Activated naive CD4-positive, alpha-beta T cell treated with anti-CD3 and anti-CD28 coated beads for 36 hours (primary cell): Measurements from ENCODE around the gene C12orf57. TPM values are rescaled to one million over a fixed set of nuclear protein-coding genes. Genes with fewer than 3 reads are reported as not detected.

Source experiments
- CTCF ChIA-PET: fragments of 350-600 bp; sonication (Branson Sonifier 250); formaldehyde crosslinking; loops from one replicate; lab custom pipeline; 2021; ENCODE audit warnings: antibody characterized with exemption; lab: Charles Lee
- DNase-seq: peaks from one replicate; pipeline ENCODE4 v3.0.0-alpha.2; 2020
- H3K27ac Mint-ChIP-seq: one replicate; pipeline ENCODE4 v1.8.0; 2021; ENCODE audit warnings: mild to moderate bottlenecking, mixed read lengths
- H3K27me3 Mint-ChIP-seq: one replicate; pipeline ENCODE4 v1.8.0; 2021; ENCODE audit warnings: low read depth, mixed read lengths
- H3K36me3 Mint-ChIP-seq: one replicate; pipeline ENCODE4 v1.8.0; 2021; ENCODE audit warnings: low read depth, mixed read lengths
- H3K4me1 Mint-ChIP-seq: one replicate; pipeline ENCODE4 v1.8.0; 2021; ENCODE audit warnings: low read depth, mixed read lengths
- H3K4me3 Mint-ChIP-seq: one replicate; pipeline ENCODE4 v1.8.0; 2021; ENCODE audit warnings: mild to moderate bottlenecking, moderate library complexity, mixed read lengths
- H3K9me3 Mint-ChIP-seq: one replicate; pipeline ENCODE4 v1.8.0; 2021; ENCODE audit warnings: mixed read lengths
- intact Hi-C: fragments of 100-400 bp; cut with micrococcal nuclease; formaldehyde crosslinking; loops from one replicate; pipeline ENCODE4 v1.15.1; 2023
- total RNA-seq, 2 experiments: library from RNA; stranded (reverse); gene quantifications; one replicate each; pipeline ENCODE4 v1.2.3, GENCODE V29; 2021

C12orf57 gene
- total RNA-seq, 2 experiments from 2014 or later, result 242 to 245 TPM

DNA sequence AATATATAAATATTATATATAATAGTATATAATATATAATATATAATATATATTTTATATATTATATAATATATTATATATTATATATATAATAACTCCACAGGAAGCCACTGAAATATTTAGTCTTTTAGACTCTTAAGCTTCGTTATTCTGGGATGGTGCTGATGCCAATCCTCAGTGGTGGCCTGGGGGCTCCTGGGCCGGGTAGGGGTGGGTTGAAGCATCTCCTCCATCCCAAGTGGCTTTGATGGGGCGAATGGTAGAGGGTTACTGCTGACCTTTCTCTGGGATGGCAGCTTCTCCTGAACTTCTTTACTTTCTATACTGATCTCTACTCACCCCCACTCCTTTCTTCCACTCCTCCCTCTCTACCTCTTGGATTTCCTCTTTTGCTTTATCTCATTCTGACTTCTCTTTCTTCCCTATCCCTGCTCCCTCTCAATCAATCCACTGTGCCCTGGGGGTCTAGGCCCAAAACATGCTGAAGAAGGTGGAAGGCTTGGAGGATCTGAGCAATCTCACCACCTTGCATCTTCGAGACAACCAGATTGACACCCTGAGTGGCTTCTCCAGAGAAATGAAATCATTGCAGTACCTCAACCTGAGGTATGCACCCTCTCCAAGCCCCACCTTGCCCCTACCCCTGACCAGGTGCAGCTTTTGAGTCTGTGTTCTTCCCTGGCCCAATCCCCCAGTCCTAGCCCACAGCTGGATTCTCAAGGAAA lies 34.2 kb upstream of the C12orf57 start:
- Mint-ChIP-seq H3K36me3 (no peaks in the 10 kb centered on the region), H3K9me3 (no peaks in the 10 kb centered on the region), H3K4me1 (peaks cover 10% of the 10 kb centered on the region), H3K27ac (no peak overlapping the region), H3K27me3 (no peaks in the 10 kb centered on the region), H3K4me3 (no peak overlapping the region)
- DNase-seq, result no peak
- intact Hi-C loops, result no loop called here
- CTCF ChIA-PET, result interaction anchor here (0.8 to 3.8 kb wide), 4 partner anchors 12 to 36 kb away, joined by 3 to 18 read pairs (median 6); partner anchors contain the start of gene SPSB2

DNA sequence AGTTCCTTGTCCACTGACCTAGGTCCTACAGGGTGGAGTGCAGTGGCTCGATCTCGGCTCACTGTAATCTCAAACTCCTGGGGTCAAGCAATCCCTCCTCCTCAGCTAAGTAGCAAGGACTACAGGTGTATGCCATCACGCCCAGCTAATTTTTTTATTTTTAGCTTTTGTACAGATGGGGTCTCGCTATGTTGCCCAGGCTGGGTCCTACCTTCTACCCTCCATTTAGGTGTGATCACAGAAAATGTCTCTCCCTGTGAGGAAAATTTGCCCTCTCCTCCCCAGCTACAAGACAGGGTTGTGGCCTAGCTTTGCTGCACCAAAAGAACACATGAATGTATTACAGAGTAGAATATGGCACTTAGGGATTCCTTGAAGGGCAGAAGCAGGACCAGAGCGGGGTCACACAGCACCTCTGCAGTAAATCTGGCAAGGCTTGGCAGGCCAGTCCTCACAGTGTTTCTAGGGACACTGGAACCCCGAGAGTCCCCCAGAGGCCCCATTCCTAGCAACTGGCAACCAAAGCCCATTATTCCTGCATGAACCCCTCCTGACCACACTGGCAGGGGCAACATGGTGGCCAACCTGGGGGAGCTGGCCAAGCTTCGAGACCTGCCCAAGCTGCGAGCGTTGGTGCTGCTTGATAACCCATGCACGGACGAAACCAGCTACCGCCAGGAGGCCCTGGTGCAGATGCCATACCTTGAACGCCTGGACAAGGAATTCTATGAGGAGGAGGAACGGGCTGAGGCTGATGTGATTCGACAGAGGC lies 31.5 kb upstream of the C12orf57 start:
- peak overlapping the region; percentile 89 for H3K4me3 Mint-ChIP-seq
- H3K27me3 Mint-ChIP-seq, result no peaks in the 10 kb centered on the region
- H3K36me3 Mint-ChIP-seq, result peaks cover 6% of the 10 kb centered on the region
- DNase-seq, result no peak
- CTCF ChIA-PET, result interaction anchor here (1.3 to 2.4 kb wide), 3 partner anchors 12 to 40 kb away, joined by 3 to 9 read pairs (median 7); no protein-coding TSS in a partner anchor
- H3K27ac Mint-ChIP-seq, result no peak overlapping the region
- H3K4me1 Mint-ChIP-seq, result peaks cover 33% of the 10 kb centered on the region
- intact Hi-C loops, result no loop called here
- H3K9me3 Mint-ChIP-seq, result no peaks in the 10 kb centered on the region

DNA sequence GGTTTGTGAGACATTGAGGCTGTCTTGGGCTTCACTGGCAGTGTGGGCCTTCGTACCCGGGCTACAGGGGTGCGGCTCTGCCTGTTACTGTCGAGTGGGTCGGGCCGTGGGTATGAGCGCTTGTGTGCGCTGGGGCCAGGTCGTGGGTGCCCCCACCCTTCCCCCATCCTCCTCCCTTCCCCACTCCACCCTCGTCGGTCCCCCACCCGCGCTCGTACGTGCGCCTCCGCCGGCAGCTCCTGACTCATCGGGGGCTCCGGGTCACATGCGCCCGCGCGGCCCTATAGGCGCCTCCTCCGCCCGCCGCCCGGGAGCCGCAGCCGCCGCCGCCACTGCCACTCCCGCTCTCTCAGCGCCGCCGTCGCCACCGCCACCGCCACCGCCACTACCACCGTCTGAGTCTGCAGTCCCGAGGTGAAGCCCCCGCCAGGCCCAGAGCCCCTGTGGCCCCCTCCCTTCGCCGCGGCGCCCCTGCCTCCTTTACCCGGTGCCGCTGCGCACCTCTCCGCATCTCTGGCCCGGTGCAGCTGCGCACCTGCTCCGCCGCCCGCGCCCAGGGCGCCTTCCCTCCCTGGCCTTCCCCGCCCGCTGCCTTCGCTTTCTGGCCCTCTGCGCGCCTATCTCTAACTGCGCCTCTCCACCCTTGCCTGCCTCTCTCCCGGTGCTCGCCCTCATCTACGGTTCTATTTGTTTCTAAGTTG lies 29.4 kb upstream of the C12orf57 start, which contains the start of gene ENO2:
TSS of gene ENO2 (plus strand) at position 335 of the 701 bp plus-strand sequence. CDS start 1,253 bp downstream, outside the sequence.
- Mint-ChIP-seq H3K4me3 (peak within 1 kb of the TSS; percentile 89), H3K27ac (peak within 1 kb of the TSS; percentile 71), H3K4me1 (peaks cover 35% of the 10 kb centered on the region), H3K27me3 (no peaks in the 10 kb centered on the region), H3K9me3 (no peaks in the 10 kb centered on the region), H3K36me3 (peaks cover 15% of the 10 kb centered on the region)
- DNase-seq, result peak; percentile 86
- CTCF ChIA-PET, result interaction anchor here (0.6 to 2.0 kb wide), 5 partner anchors 17 to 50 kb away, joined by 3 to 7 read pairs (median 3); partner anchors contain the start of genes C12orf57, RNU7-1 and SPSB2
- intact Hi-C loops, result loop anchor here (1.0 kb wide), 3 partner anchors 10 to 41 kb away; partner anchors contain the start of genes LRRC23 and SPSB2

DNA sequence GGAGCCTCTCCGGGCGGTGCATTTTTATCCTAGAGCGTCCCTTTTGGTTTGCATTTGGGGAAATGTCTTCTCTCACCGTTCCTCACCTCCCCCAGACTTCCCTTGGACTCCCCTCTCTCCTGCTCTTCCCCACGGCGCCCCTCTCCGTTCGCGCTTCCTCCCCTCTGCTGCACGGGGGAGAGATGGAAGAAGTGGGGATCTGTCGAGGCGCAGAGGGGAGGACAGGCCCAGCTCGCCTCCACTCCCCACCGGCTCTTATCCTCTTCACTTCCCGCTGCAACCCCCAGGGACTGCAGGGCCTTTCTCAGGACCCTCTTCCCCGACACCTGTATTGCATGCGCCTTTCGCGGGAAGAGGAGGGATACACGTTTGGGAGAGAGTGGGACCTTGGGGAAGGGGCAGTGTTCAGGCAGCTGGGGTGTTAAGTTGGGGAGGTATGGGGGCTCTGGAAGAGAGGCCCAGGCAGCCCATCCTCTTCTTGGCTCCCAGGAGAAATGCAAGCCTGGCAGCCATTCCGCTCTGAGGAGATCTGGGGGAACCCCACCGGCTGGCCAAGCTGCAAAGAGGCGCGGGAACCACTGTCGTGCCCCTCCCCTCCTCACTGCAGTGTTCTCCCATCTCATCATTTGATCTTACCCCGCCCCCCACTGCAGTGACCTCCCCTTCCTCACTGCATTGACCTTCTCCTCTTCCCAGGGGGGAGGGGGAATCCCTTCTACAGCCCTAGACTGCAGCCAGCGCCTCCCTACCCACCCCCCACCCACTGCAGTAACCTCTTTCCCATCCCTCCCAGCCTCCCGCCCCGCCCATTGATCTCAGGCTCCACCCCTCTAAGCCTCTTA lies 28.7 kb upstream of the C12orf57 start:
- peak; percentile 51 for DNase-seq
- no peaks in the 10 kb centered on the region for H3K27me3 Mint-ChIP-seq
- intact Hi-C loops, result loop anchor here (1.0 kb wide), 3 partner anchors 11 to 42 kb away; partner anchors contain the start of genes LRRC23 and SPSB2
- CTCF ChIA-PET, result interaction anchor here (1.4 kb wide), 2 partner anchors 42 to 50 kb away, joined by 3 to 4 read pairs; partner anchors contain the start of gene SPSB2
- peaks cover 23% of the 10 kb centered on the region for H3K36me3 Mint-ChIP-seq
- peak overlapping the region; percentile 89 for H3K4me3 Mint-ChIP-seq
- H3K9me3 Mint-ChIP-seq, result no peaks in the 10 kb centered on the region
- peaks cover 36% of the 10 kb centered on the region for H3K4me1 Mint-ChIP-seq
- peak overlapping the region; percentile 71 for H3K27ac Mint-ChIP-seq

DNA sequence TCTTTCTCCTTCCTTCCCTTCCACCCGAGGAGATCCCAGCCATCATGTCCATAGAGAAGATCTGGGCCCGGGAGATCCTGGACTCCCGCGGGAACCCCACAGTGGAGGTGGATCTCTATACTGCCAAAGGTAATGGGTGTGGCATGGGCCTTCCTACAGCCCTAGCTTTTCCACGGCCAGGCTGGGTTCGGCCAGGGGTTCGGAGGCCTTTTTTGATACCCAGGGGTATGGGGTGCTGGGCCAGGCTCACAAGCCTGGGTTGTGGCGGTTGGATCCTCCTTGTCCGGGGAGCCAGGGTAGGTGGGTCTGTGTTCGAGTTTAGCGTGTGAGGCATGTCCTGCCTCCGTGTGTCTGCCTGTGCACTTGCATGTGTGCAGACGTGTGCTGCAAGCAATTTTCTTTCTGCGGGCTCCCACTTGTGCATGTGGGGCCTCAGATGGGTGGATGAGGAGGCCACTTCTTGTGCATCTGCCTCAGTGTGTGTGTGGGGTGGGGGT lies 28.0 kb upstream of the C12orf57 start:
- H3K27me3 Mint-ChIP-seq, result no peaks in the 10 kb centered on the region
- H3K4me1 Mint-ChIP-seq, result peaks cover 36% of the 10 kb centered on the region
- peak overlapping the region; percentile 21 for H3K27ac Mint-ChIP-seq
- intact Hi-C loops, result no loop called here
- CTCF ChIA-PET, result interaction anchor here (0.8 to 1.4 kb wide), 3 partner anchors 22 to 49 kb away, joined by 3 to 4 read pairs (median 4); partner anchors contain the start of gene SPSB2
- peak overlapping the region; percentile 89 for H3K4me3 Mint-ChIP-seq
- H3K9me3 Mint-ChIP-seq, result no peaks in the 10 kb centered on the region
- H3K36me3 Mint-ChIP-seq, result peaks cover 23% of the 10 kb centered on the region
- DNase-seq, result no peak

DNA sequence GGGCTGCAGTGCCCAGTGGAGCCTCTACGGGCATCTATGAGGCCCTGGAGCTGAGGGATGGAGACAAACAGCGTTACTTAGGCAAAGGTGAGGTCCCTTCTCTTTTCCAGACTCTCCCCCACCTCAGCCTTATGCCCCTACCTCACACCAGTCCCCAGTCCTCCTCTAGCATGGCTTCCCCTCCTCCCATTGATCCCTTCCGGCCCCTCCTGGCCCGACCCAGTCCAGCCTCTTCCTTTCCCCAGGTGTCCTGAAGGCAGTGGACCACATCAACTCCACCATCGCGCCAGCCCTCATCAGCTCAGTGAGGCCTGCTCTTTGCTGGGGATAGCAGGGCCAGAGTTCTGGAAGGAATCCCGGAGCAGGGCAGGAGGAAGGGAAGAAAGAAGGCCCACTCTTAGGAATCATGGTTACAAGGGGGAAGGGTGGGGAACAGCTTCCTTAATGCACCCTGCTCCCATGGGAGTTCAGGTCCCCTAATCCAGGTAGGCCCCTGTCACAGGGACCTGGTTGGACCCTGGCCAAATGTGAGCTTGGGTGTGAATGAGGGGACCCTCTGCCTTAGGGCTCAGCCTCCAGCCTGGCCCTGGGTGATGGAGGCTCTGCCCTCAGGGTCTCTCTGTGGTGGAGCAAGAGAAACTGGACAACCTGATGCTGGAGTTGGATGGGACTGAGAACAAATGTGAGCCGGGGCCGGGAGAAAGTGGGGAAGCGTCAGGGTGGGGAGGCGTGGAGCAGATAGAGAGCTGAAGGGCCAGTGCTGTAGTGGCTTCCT lies 27.2 kb upstream of the C12orf57 start:
- peaks cover 36% of the 10 kb centered on the region for H3K4me1 Mint-ChIP-seq

DNA sequence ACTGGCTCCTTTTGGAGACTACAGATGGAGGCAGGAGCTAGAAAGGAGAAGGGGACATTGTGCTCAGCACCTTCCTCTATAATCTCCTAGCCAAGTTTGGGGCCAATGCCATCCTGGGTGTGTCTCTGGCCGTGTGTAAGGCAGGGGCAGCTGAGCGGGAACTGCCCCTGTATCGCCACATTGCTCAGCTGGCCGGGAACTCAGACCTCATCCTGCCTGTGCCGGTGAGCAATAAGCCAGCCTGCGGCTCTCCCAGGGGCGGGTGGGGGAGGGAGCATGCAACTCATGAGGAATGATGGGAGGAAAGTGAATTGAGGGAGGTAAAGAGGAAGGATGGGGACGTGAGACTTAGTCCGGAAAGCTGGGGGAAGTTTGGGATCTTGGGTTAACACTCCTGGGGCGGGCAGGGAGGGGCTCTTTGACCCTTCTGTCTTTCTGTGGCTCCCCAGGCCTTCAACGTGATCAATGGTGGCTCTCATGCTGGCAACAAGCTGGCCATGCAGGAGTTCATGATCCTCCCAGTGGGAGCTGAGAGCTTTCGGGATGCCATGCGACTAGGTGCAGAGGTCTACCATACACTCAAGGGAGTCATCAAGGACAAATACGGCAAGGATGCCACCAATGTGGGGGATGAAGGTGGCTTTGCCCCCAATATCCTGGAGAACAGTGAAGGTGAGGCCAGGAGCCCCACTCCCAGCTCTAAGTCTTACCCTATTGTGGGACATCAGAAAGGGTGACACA lies 26.2 kb upstream of the C12orf57 start:
- no peaks in the 10 kb centered on the region for H3K27me3 Mint-ChIP-seq
- H3K9me3 Mint-ChIP-seq, result no peaks in the 10 kb centered on the region
- no peak overlapping the region for H3K4me3 Mint-ChIP-seq
- H3K4me1 Mint-ChIP-seq, result peaks cover 36% of the 10 kb centered on the region
- no peak overlapping the region for H3K27ac Mint-ChIP-seq
- CTCF ChIA-PET, result interaction anchor here (0.6 to 0.9 kb wide), 2 partner anchors 26 to 236 kb away, joined by 3 read pairs; no protein-coding TSS in a partner anchor
- no peak for DNase-seq
- intact Hi-C loops, result no loop called here
- H3K36me3 Mint-ChIP-seq, result peaks cover 26% of the 10 kb centered on the region

More for the DNA sequence above, 27.2 kb upstream of the C12orf57 start:
- CTCF ChIA-PET, result interaction anchor here (0.6 to 0.9 kb wide), 3 partner anchors 21 to 58 kb away, joined by 3 to 7 read pairs (median 4); no protein-coding TSS in a partner anchor
- no peaks in the 10 kb centered on the region for H3K9me3 Mint-ChIP-seq
- H3K27me3 Mint-ChIP-seq, result no peaks in the 10 kb centered on the region
- H3K4me3 Mint-ChIP-seq, result peak overlapping the region; percentile 89
- peak overlapping the region; percentile 43 for H3K27ac Mint-ChIP-seq
- H3K36me3 Mint-ChIP-seq, result peaks cover 25% of the 10 kb centered on the region
- DNase-seq, result no peak
- intact Hi-C loops, result no loop called here

DNA sequence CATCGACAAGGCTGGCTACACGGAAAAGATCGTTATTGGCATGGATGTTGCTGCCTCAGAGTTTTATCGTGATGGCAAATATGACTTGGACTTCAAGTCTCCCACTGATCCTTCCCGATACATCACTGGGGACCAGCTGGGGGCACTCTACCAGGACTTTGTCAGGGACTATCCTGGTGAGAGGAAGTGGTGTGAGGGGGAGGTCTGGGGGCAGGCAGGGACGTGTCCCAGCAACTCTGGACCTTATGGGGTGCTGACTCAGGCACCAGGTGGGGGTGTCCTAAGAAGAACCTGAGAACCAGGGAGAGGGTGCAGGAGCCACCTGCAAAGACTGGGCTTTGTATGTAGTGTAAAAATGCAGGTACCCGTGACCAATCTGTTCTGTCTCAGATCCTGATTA lies 24.2 kb upstream of the C12orf57 start:
- no peaks in the 10 kb centered on the region for H3K27me3 Mint-ChIP-seq
- H3K36me3 Mint-ChIP-seq, result peaks cover 26% of the 10 kb centered on the region
- peaks cover 31% of the 10 kb centered on the region for H3K4me1 Mint-ChIP-seq
- H3K9me3 Mint-ChIP-seq, result no peaks in the 10 kb centered on the region
- no peak overlapping the region for H3K4me3 Mint-ChIP-seq
- intact Hi-C loops, result no loop called here
- H3K27ac Mint-ChIP-seq, result peak overlapping the region; percentile 60
- CTCF ChIA-PET, result interaction anchor here (0.5 to 1.5 kb wide), 2 partner anchors 18 to 872 kb away, joined by 3 to 4 read pairs; no protein-coding TSS in a partner anchor
- DNase-seq, result no peak

DNA sequence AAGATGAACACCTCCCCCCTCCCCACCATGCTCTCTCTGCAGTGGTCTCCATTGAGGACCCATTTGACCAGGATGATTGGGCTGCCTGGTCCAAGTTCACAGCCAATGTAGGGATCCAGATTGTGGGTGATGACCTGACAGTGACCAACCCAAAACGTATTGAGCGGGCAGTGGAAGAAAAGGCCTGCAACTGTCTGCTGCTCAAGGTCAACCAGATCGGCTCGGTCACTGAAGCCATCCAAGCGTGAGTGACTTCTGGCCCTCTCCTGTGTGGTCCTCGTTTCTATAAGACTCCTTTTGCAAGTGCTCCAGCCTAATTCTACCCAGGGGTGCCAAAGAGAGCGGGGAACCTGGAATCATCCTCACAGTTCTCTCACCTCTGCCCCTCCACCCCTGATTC lies 22.3 kb upstream of the C12orf57 start:
- Mint-ChIP-seq H3K36me3 (peaks cover 25% of the 10 kb centered on the region), H3K27ac (no peak overlapping the region)
- CTCF ChIA-PET, result interaction anchor here (0.6 to 1.1 kb wide), 4 partner anchors 15 to 170 kb away, joined by 3 read pairs; partner anchors contain the start of genes C12orf57 and RNU7-1

More for the DNA sequence above, 22.3 kb upstream of the C12orf57 start:
- Mint-ChIP-seq H3K4me1 (peaks cover 26% of the 10 kb centered on the region), H3K27me3 (no peaks in the 10 kb centered on the region), H3K4me3 (no peak overlapping the region), H3K9me3 (no peaks in the 10 kb centered on the region)
- intact Hi-C loops, result loop anchor here (10.0 kb wide), 1 partner anchor 713 kb away; no protein-coding TSS in a partner anchor
- DNase-seq, result no peak
